Dedifferentiated amniotic fluid mesenchymal stem cell (primary cell): ENCODE data around the gene OVOL2.

Source experiments
- DNase-seq: peaks from one replicate; pipeline ENCODE4 v3.0.0-alpha.2; 2016; ENCODE audit errors: extremely low spot score

OVOL2 gene

GRCh38 chr20:17985388-17986018 lies 72.2 kb downstream of the OVOL2 start:
- DNase-seq, result no peak

DNA sequence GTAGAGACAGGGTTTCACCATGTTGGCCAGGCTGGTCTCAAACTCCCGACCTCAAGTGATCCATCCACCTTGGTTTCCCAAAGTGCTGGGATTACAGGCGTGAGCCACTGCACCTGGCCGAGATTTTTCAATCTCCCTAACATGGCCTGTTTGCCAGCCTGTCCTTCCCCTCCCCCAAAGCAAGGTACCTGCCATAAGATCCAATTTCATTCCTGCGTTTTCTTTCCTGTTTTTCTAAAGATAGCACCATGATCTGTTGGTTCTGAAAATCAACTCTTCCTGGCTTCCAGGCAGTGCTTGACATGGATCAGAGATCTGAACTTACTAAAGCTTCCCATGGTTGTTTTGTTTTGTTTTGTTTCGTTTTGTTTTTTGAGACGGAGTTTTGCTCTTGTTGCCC lies 81.4 kb downstream of the OVOL2 start:
- no peak for DNase-seq
